ENCODE measurements around the gene CFAP91.

DNA sequence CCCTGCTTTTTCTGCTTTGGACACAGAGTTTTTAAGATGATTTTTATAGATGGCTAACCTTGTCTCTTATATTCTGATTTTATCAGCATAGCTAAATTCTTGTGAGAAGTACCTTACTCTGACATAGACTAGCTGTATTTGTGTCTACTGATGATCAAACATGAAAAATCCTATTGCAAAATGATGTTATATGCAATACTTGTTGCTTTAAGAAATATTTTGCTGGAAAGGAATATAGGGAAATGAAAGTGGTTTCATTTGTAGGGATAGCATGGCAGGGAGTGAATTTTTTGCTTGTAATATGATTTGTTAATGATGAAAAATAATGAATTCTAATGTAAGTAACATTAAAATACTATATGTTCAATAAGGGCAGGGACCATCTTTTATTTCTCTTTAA is 35.9 kb downstream of the CFAP91 start:
- TF ChIP-seq CTCF (IDR thresholded peaks at IDR 0.05) (no peak), POLR2A (IDR thresholded peaks at IDR 0.05) (no peak), POLR2AphosphoS5 (IDR thresholded peaks at IDR 0.05; ENCODE audit: insufficient read depth in 1 of 2, low read depth in 1 of 2) (no peak)
